HG03442 (cell line): Measurements from ENCODE around the gene PAK4.
"Not testable (repeated sequence)": the region's sequence is repeated elsewhere in the genome, so short reads cannot be mapped to it uniquely, and the experiment has no call there.

Experiments
- ATAC-seq: cut with Tn5 transposase; IDR thresholded peaks from one replicate; pipeline ENCODE4 v1.9.1; 2021; ENCODE audit warnings: mild to moderate bottlenecking, moderate library complexity; ENCODE audit not compliant: unreplicated experiment

The PAK4 gene

DNA sequence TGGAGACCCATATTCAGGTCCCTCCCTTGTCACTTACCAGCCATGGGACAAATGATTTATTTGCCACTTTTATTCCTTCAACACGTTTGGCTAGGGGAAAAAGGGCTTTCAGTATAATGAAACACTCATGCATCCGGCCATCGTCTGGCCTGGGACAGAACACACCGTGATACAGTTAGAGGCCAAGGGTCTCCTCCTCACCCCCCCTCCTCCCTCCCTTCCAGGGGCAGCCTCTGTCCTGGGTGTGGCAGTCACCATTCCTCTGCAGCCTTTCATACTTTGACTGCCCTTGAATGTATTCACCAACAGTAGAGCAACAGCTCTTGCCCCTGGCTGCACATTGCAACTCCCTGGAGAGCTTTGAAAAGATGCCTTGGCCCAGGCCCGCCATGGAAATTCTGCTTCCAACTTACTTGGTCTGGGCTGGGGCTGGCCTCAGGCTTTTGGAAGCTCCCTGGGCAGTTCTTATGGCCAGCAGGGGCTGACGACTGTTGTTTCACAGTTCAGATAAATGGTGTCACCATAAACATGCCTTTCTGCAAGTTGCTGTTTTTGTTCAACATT lies 3.0 kb downstream of the PAK4 start:
- ATAC-seq = no peak

DNA sequence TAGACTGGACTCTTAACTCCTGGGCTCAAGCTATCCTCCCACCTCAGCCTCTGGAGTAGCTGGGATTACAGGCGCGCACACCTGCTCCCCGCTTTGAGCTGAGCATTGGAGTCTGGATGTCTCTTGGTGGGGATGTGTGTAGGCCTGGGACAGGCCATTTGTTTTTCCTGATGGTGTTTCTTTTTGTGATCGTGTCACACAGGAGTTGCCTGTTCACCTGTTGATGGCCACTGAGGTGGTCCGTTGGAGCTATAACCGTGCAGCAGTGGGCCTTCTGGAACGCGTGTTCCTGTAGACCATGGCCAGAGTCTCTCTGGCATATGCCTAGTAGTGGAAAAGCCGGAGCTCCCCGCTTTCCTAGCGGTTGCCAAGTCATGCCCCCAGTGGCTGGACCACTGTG lies 3.5 kb downstream of the PAK4 start:
- ATAC-seq = no peak

DNA sequence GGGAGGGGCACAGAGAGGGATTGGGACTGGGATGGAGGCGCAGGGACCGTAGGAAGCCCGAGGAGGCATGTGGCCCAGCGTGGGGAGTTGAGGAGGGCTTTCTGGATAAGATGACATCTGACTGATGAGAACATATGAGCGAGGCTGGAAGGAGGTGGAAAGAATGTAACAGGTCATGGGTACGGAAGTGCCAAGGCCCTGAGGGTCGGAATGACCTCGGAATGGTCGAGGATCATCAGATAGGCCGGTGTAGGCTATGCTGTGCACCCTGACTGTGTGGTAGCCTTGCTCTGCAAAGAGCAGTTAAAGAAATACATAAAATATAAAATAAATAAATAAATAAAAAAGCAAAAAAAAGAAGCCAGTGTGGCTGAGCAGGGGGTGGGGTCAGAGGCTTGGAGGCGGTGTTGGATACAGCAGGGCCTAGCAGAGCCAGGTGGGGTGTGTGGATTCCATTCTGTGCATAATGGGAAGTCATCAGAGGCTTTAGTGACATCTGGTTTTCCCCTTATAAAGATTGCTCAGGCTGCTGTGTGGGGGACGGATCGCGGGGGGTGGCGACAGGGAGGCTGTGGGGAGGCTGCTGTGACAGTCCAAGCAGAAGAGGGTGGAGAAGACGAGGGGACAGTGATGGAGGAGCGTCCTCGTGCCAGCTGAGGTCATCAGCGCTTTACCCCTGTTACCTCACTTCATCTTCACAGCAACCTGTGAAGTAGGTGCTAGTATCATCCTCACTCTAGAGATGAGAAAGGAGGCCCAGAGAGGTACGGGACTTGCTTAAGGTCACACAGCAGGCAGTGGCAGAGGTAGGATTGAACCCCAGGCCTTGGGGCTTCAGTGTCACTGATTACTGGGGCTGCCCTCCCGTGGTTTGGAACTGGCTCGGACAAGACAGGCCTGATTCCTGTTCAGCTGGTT lies 5.0 kb downstream of the PAK4 start:
- no peak for ATAC-seq

DNA sequence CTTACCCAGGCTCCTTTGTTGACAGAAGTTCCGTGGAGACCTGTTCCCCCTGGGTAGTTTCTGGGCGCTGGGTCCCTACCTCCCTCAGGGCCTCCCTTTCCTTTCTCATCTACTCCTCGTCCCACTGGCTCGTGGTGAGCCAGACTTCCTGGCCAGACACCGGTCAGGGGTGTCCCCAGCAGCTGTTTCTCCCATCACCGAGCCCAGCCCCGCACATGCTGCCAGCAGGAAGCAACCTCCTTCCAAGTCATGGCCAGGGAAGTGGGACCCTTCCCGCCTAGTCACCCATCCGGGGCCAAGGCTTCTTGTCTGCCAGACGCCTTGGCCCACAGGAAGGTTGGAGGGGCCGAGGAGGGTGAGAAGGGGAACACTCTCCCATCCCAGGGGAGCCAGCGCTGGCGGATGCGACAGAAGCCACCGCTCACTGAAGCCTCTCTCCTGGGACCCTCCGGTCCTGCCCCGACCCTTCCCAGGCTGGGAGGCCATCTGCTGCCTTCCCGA lies 5.7 kb downstream of the PAK4 start:
- no peak for ATAC-seq

DNA sequence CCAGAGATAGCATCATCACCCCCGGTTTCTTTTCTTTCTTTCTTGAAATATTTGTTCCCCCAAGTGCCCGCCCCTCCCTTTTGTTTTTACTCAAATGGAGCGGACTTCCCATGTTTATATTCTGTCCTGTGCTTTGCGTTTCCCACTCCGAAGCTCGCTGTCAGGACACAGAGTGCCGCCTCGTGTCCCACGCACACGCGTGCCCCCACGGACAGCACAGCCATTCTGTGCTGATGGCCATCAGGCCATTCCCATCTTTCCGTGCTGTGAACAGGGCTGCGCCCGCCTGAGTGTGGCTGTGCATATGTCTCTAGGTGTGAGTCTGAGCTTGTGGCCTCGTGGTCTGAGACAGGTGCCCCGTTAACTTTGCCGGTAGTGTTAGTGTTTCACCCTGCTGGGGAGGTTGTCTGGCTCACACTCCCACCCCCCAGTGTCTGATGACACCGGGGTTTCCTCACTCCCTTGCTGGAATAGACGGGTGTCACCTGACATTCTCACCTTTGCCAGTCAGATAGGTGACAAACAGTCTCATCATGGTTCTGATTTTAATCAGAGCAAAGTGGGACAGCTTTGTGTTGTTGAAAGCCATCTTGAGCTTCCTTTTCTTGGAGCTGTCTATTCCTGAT lies 6.9 kb downstream of the PAK4 start:
- ATAC-seq = no peak

DNA sequence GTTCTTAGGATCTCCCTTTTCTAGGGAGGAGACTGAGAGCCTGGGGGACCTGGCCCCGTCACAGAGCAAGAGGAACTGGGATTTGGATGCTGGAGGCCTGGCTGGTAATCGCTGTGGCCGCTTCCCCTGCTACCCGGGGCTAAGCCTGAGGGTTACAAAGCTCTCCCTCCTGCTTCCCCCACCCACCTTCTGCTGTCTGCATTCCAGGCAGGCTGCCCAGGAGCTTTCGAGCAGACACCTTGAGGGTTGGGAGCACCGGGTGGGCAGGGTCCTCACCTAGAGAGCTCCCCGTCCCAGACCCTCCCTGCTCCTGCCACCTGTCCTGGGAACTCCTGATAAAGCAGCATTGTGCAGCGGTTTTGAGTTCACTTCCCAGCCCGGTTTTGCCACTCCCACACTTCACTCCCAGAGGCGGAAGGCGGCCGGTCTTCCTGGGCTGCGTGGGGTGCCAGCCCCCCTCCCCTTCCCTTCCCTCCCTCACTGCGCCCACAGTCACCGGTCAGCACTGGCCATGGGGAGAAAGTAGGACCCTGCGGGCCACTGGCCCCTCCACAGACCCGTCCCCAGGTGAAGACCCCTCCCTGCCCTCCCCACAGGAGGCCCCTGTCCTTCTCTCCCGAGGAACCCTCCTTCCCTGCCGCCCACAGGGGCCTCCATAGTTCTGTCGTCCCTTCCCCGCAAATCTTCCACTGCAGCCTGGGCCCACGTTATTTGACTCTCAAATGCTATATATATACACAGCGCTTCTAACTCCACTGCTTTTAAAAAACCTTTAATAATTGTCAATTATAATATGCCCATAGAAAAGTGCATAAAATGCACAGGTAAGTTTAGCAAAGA lies 8.1 kb downstream of the PAK4 start:
- ATAC-seq = no peak

DNA sequence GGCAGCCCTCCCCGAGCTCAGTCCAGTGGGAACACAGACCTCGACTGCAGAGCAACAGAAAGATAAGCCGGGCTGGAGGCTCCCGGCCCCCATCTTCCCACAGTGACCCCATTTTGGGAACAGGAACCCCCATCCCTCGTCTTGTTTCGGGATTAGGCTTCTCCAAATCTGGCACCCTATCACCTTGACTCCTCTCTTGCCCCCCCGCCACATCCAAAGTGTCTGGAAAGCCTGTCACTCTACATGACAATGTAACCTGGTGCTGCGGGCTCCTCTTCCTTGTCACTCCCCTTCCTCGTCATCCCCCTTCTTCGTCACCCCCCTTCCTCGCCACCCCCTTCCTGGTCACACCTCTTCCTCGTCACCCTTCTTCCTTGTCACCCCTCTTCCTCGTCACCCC lies 10.1 kb downstream of the PAK4 start:
- ATAC-seq = no peak

DNA sequence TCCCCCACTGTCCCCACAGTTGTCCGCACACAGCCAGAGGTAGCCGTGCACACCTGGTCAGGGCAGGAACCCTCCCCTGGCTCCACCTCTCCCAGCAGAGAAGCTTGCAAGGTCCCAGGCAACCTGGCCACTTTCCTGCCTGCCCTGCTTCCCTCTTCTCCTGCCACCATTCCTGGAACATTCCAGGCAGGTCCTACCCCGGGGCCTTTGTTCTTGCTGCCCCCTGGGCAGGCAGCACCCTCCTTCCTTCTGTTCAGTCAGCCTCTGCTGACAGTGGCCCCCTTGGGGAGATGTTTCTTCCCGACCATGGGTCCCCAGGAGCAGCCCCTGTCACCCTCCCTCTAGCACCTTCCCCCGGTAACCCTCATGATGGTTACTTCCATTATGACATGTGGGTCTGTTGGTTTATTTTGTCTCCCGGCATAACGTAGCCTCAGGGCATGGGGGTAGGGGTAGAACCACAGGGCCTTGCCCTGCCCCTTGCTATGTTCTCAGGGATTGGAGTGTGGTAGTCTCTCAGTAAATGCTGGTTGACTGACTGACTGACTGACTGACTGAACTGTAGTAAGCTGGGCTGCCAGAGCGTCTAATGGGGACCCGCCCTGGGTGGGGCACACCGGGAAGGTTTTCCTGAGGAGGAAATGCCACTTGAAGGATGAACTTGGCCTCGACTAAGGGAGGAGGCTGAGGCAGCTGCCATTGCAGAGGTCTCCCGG lies 10.8 kb downstream of the PAK4 start:
- no peak for ATAC-seq

DNA sequence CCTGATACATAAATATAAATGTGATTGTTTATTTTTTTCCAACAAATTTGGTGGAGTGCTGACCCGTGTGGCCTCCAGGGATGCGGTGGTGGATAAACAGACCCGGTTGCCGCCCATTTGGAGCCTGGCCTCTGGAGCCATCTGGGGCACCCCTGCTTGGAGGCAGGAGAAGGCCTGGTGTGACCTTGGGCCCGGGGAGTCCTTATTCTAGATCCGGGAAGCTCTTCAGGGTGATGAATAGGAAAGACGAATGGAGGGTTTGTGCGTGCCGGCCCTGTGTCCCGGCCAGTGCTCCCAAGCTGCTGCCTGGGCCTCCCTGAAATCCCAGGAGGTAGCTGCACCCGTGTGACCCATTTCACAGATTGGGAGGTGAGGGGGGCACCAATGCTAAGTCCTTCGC lies 11.5 kb downstream of the PAK4 start:
- no peak for ATAC-seq

DNA sequence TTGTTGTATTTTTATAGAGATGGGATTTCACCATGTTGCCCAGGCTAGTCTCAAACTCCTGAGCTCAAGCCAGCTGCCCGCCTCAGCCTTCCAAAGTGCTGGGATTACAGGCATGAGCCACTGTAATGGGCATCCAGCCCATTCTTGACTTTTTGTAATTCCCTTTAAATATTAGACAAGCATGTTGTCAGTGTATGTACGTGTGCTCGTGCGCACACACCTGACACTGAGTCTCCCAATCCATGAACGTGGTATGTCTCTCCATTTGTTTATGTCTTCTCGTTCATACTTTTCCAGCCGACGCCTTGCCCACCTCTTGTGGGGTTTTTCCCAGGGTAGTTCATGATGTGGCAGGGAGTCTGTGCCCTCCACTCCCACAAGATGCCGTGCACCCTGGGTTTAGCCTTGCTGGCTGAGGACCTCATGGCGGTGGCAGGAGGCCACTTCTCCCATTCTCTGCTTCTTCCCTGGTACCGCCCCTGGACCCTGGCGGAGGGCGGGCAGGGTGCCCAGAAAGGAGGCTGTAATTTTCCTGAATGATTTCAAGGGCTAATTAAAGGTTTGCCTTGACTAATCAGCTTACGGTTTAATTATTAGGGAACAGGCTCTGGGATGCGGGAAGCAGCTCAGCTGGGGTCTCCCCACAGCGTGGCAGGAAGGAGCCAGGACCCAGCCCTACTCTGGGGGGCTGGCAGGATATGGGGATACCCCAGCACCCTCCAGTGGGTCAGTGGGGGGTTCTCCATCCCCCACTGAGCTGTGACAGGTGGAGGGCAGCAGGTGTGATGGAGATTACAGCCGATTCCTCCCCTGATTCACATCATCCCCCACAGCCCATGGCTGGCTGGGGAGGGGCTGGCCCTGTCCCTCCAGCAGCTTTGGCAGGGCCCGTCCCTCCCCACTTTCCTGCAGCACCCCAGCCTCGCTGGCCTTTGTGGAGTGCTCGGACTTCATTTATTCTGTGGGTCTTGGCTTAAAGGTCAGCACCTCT lies 12.9 kb downstream of the PAK4 start:
- ATAC-seq = no peak

DNA sequence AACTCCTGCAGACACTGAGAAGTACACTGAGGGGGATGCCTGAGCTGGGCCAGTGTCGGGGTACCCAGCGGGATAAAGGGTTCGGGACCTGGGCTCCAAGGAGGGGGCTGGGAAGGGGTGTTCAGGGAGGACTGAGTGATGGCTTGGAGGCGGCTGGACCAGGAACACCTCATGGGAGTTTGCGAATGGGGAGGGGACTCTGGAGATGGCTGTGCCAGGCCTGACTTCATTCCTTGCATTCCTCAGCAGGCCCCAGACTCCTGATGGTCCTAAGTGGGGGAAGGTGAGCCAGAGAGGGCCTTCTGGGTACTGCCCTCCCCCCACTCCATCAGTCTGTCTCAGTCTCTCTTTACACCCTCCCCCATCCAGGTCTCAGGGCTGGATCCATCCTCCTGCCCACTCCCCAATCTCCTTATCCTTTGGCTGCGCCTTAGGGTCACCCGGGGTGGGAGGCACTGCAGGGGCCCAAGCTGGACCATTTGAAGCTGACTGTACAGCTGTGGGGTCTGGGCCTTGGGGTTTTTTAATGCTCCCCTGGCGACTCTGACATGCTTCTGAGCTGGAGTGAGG lies 13.8 kb downstream of the PAK4 start:
- ATAC-seq = no peak

DNA sequence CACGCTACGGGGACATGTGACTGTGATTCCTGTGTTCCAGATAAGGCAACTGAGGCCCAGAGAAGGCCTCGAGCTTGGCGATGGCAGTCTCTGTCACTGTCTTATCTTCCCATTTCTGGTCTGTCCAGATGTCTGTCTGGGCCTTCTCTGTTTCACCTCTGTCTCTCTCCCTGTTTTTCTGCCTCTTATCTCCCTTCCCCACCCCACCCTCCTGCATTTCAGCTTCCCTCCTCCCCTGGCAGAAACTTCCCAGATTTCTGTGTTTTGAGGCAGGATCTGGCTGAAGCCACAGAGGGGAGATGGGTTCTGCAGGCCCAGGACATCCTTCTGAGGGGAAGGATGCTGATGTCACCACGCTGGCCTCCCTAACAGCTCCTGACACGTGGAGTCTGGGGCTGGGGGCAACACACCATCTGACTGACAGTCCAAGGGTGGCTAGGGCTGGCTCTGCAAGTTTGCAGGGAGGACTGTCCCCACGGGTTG lies 14.4 kb downstream of the PAK4 start:
- ATAC-seq = no peak

DNA sequence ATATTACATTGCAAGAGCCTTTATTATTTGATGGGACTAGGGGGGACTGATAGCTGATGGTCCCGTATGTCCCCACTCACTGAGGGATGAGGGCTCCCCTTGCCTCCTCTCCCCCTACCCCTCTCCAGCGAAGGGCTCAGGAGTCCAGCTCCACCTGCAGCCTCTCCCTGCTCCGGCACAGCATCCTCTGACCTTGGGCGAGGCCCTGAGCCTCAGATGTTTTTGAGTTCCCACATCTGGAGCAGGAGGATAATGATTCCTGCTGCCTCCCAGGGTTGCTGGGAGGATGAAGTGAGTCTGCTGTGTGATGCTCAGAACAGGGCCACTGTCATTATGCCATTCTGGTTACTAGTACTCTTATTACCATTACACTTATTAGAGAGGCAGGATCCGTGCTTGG lies 15.0 kb downstream of the PAK4 start:
- no peak for ATAC-seq

DNA sequence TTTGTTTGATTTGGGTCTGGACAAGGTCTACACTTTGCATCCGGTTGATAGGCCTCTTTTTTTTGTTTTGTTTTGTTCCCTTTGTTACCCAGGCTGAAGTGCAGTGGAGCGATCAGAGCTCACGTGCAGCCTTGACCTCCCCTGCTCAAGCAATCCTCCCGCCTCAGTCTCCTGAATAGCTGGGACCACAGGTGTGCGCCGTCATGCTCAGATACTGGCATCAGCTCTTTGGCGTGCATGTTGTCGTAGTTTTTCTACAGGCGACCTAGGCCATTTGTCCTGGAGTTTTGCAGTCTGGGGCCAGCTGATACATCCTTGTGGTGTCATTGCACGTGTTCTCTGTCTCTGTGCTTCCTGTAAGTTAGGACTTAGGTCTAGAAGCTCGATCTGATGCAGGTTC lies 16.3 kb downstream of the PAK4 start:
- ATAC-seq = no peak

DNA sequence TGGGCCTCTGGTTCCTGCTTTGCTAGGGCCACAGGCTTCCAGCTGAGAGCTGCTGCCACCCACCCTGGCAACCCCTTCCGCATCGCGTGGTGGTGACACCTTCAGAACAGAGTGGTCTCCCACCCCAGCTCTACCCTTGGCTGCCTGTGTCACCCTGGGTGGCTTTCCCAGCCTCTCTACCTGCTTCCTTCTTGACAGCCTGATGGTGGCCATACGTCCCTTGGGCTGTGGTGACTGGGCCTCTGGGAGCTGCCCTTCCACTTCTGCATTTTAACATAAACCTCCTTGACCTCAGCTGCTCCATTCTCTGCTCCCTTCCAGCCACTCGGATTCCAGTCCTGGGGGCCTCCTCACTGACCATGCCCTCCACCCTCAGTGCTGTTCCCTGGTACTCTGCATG lies 17.0 kb downstream of the PAK4 start:
- no peak for ATAC-seq

DNA sequence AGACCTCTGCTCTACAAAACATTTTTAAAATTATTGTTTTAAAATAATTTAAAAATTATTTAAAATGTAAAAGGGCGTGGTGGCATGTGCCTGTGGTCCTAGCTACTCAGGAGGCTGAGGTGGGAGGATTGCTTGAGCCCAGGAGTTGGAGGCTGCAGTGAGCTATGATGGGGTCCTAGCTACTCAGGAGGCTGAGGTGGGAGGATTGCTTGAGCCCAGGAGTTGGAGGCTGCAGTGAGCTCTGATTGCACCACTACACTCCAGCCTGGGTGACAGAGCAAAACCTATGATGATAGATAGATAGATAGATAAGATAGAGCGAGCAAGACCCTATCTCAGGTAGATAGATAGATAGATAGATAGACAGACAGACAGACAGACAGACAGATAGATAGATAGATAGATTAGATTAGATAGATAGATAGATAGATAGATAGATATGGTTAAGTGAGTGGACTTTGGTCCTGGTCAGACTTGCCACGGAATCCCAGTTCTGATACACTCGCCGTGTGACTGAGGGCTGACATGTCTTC lies 18.2 kb downstream of the PAK4 start:
- ATAC-seq = not testable (repeated sequence)

DNA sequence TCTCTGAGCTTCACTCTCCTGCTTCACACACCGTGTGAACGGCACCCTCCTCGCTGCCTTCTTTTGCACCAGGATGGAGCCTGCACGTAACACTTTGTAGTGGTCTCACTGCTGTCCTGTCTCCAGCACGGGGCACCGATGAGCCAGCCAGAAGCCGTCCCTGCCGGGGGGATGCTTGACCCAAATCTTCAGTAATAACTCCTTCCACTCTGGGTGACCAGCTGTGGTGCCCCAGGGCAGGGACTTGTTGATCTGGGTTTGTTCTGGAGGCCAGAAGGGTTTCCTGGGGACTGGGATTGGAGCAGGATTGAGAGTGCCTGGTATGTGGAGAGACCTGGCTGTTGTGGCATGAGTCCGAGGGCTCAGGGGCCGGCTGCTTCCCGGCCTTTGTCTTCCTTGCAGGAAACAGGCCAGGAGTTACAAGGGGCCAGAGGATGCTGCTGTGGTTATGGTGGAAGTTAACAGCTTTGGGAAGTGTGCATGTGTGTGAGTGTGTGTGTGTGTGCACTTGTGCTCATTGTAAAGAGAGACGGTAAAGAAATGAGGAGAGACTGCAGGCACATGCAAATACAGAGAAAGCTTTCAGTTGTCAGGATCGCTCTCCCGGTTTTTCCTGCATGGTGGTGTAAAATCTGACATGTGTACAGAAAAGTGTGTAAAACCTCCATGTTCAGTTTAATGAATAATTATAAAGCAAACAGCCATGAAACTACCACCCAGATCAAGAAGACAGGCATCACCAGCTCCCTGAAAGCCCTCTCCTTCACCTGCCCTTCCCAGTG lies 18.9 kb downstream of the PAK4 start:
- no peak for ATAC-seq
